Fibroblast of skin of back (primary cell): ENCODE data around the gene SUCO.
A peak's percentile ranks its signal among the peaks of the same experiment; 100 is the strongest.
"Not testable (repeated sequence)": the region's sequence is repeated elsewhere in the genome, so short reads cannot be mapped to it uniquely, and the experiment has no call there.

Source experiments
- DNase-seq: peaks from one replicate; pipeline ENCODE4 v3.0.0-alpha.2; 2013

The SUCO gene

GRCh38 chr1:172561252-172561651 is 28.3 kb downstream of the SUCO start:
- DNase-seq, result peak; percentile 49

GRCh38 chr1:172566196-172566997 is 33.4 kb downstream of the SUCO start:
- no peak for DNase-seq

GRCh38 chr1:172567720-172568119 is 34.8 kb downstream of the SUCO start:
- DNase-seq, result no peak

- DNase-seq, result no peak
Observed at GRCh38 chr1:172574080-172574479, 41.1 kb downstream of the SUCO start.

- DNase-seq, result no peak
Observed at GRCh38 chr1:172578586-172578985, 45.6 kb downstream of the SUCO start.

GRCh38 chr1:172581273-172581672 is 48.3 kb downstream of the SUCO start:
- DNase-seq, result no peak

GRCh38 chr1:172581779-172582178 is 48.8 kb downstream of the SUCO start:
- peak; percentile 34 for DNase-seq

- DNase-seq, result no peak
Observed at GRCh38 chr1:172582889-172583288, 49.9 kb downstream of the SUCO start.

- DNase-seq, result peak; percentile 33
Observed at GRCh38 chr1:172585348-172585747, 52.4 kb downstream of the SUCO start.

GRCh38 chr1:172585861-172586260 is 52.9 kb downstream of the SUCO start:
- DNase-seq, result no peak

- peak; percentile 80 for DNase-seq
Observed at GRCh38 chr1:172588296-172589291, 55.6 kb downstream of the SUCO start.

- no peak for DNase-seq
Observed at GRCh38 chr1:172589553-172589952, 56.6 kb downstream of the SUCO start.

- DNase-seq, result not testable (repeated sequence)
Observed at GRCh38 chr1:172591429-172591828, 58.5 kb downstream of the SUCO start.

GRCh38 chr1:172595066-172595465 is 62.1 kb downstream of the SUCO start:
- DNase-seq, result not testable (repeated sequence)

GRCh38 chr1:172596782-172597181 is 63.8 kb downstream of the SUCO start:
- DNase-seq, result not testable (repeated sequence)

- no peak for DNase-seq
Observed at GRCh38 chr1:172599912-172600311, 67.0 kb downstream of the SUCO start.

- no peak for DNase-seq
Observed at GRCh38 chr1:172600615-172601014, 67.7 kb downstream of the SUCO start.

GRCh38 chr1:172601046-172601630 is 68.2 kb downstream of the SUCO start:
- no peak for DNase-seq

GRCh38 chr1:172602706-172603105 is 69.8 kb downstream of the SUCO start:
- no peak for DNase-seq

GRCh38 chr1:172603816-172604215 is 70.9 kb downstream of the SUCO start:
- no peak for DNase-seq

GRCh38 chr1:172605641-172606040 is 72.7 kb downstream of the SUCO start:
- DNase-seq, result no peak

- DNase-seq, result no peak
Observed at GRCh38 chr1:172607145-172607544, 74.2 kb downstream of the SUCO start.

GRCh38 chr1:172608098-172608601 is 75.2 kb downstream of the SUCO start:
- no peak for DNase-seq
